ENCODE measurements around the gene TMEM8B. TPM values are rescaled to one million over a fixed set of nuclear protein-coding genes. Genes with fewer than 3 reads are reported as not detected.

The TMEM8B gene
- total RNA-seq, 2 experiments from 2014 or later = 5.9 to 6.0 TPM

- Mint-ChIP-seq H3K4me1 (ENCODE audit: low read depth) (peaks cover 33% of the 10 kb centered on the region), H3K36me3 (peaks cover 4% of the 10 kb centered on the region), H3K27ac (peak overlapping the region; percentile 93), H3K27me3 (no peaks in the 10 kb centered on the region), H3K4me3 (peak overlapping the region; percentile 96), H3K9me3 (no peaks in the 10 kb centered on the region)
- peak; percentile 66 for DNase-seq
- intact Hi-C loops (cut with micrococcal nuclease) = loop anchor here (2.0 kb wide), 2 partner anchors 35 to 155 kb away; partner anchors contain the start of genes CCDC107 and RMRP
- POLR2A ChIA-PET = interaction anchor here (0.6 to 2.0 kb wide), 4 partner anchors 10 to 85 kb away, joined by 3 to 7 read pairs (median 4); partner anchors contain the start of genes CREB3, FAM221B, TLN1 and TMEM8B
- CTCF ChIA-PET = interaction anchor here (0.6 to 4.6 kb wide), 16 partner anchors 11 to 788 kb away, joined by 3 to 35 read pairs (median 4); partner anchors contain the start of gene FAM221B
Observed at GRCh38 chr9:35814106-35814840, 14.8 kb upstream of the TMEM8B start.

- Mint-ChIP-seq H3K4me1 (ENCODE audit: low read depth) (peaks cover 33% of the 10 kb centered on the region), H3K9me3 (no peaks in the 10 kb centered on the region), H3K27me3 (no peaks in the 10 kb centered on the region), H3K27ac (peak within 1 kb of the TSS; percentile 93), H3K36me3 (peaks cover 4% of the 10 kb centered on the region), H3K4me3 (peak within 1 kb of the TSS; percentile 96)
- POLR2A ChIA-PET = interaction anchor here (0.6 to 2.0 kb wide), 4 partner anchors 11 to 85 kb away, joined by 3 to 7 read pairs (median 4); partner anchors contain the start of genes CREB3, FAM221B, TLN1 and TMEM8B
- DNase-seq = peak; percentile 99
- CTCF ChIA-PET = interaction anchor here (0.6 to 4.6 kb wide), 12 partner anchors 11 to 788 kb away, joined by 3 to 35 read pairs (median 4); partner anchors contain the start of gene FAM221B
- intact Hi-C loops (cut with micrococcal nuclease) = loop anchor here (1.0 to 5.0 kb wide), 8 partner anchors 11 to 703 kb away; partner anchors contain the start of genes CCDC107, CREB3, RMRP and TLN1
Observed at GRCh38 chr9:35814841-35815543, 14.0 kb upstream of the TMEM8B start, which contains the start of gene HINT2. Gene HINT2 (minus strand): TSS chr9:35815042. CDS start chr9:35814979, 63 bp downstream.

GRCh38 chr9:35816708-35817107, 12.3 kb upstream of the TMEM8B start:
- ChIA-PET POLR2A (no interaction called here), CTCF (interaction anchor here (0.6 to 1.5 kb wide), 2 partner anchors 10 to 78 kb away, joined by 4 to 8 read pairs; no protein-coding TSS in a partner anchor)
- no peak overlapping the region for H3K27ac Mint-ChIP-seq
- DNase-seq = no peak
- no peak overlapping the region for H3K4me3 Mint-ChIP-seq
- H3K36me3 Mint-ChIP-seq = peaks cover 4% of the 10 kb centered on the region
- intact Hi-C loops (cut with micrococcal nuclease) = loop anchor here (5.0 kb wide), 1 partner anchor 704 kb away; no protein-coding TSS in a partner anchor
- H3K27me3 Mint-ChIP-seq = no peaks in the 10 kb centered on the region
- no peaks in the 10 kb centered on the region for H3K9me3 Mint-ChIP-seq
- H3K4me1 Mint-ChIP-seq (ENCODE audit: low read depth) = peaks cover 26% of the 10 kb centered on the region

- POLR2A ChIA-PET = no interaction called here
Observed at GRCh38 chr9:35818341-35818740, 10.7 kb upstream of the TMEM8B start.

GRCh38 chr9:35820076-35820475, 9.0 kb upstream of the TMEM8B start:
- no peak for DNase-seq
- Mint-ChIP-seq H3K36me3 (no peaks in the 10 kb centered on the region), H3K9me3 (no peaks in the 10 kb centered on the region), H3K4me3 (no peak overlapping the region), H3K27me3 (no peaks in the 10 kb centered on the region), H3K4me1 (ENCODE audit: low read depth) (peaks cover 3% of the 10 kb centered on the region), H3K27ac (no peak overlapping the region)
- CTCF ChIA-PET = interaction anchor here (2.8 kb wide), 1 partner anchor 30 kb away, joined by 9 read pairs; no protein-coding TSS in a partner anchor
- intact Hi-C loops (cut with micrococcal nuclease) = no loop called here
- POLR2A ChIA-PET = no interaction called here

More at GRCh38 chr9:35818341-35818740, 10.7 kb upstream of the TMEM8B start:
- Mint-ChIP-seq H3K36me3 (peaks cover 4% of the 10 kb centered on the region), H3K4me1 (ENCODE audit: low read depth) (peaks cover 12% of the 10 kb centered on the region), H3K27ac (no peak overlapping the region), H3K4me3 (no peak overlapping the region), H3K9me3 (no peaks in the 10 kb centered on the region), H3K27me3 (no peaks in the 10 kb centered on the region)
- no peak for DNase-seq
- CTCF ChIA-PET = no interaction called here
- intact Hi-C loops (cut with micrococcal nuclease) = loop anchor here (5.0 kb wide), 1 partner anchor 706 kb away; no protein-coding TSS in a partner anchor

DNA sequence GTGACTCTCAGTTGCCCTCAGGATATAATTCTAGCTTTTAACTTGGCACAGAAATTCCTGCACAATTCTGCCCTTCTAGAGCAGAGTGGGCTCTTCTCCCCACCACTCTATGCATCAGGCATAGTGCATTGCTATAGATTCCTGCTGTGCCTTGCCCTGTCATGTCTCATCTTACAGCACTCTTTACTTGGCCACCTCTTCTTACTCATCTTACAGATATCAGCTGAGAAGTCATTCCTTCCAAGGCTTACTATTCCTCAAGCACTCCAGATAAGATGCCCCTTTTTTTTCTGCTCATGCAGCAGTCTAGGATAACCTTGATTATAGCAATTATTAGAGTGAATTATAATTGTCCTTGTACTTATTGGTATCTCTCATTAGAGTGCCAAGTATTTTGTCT, 6.1 kb upstream of the TMEM8B start:
- intact Hi-C loops (cut with micrococcal nuclease) = no loop called here
- DNase-seq = no peak
- Mint-ChIP-seq H3K4me3 (no peak overlapping the region), H3K27me3 (no peaks in the 10 kb centered on the region), H3K9me3 (no peaks in the 10 kb centered on the region), H3K27ac (no peak overlapping the region), H3K36me3 (no peaks in the 10 kb centered on the region), H3K4me1 (ENCODE audit: low read depth) (peaks cover 5% of the 10 kb centered on the region)
- POLR2A ChIA-PET = no interaction called here
- CTCF ChIA-PET = interaction anchor here (2.8 kb wide), 1 partner anchor 33 kb away, joined by 9 read pairs; no protein-coding TSS in a partner anchor

DNA sequence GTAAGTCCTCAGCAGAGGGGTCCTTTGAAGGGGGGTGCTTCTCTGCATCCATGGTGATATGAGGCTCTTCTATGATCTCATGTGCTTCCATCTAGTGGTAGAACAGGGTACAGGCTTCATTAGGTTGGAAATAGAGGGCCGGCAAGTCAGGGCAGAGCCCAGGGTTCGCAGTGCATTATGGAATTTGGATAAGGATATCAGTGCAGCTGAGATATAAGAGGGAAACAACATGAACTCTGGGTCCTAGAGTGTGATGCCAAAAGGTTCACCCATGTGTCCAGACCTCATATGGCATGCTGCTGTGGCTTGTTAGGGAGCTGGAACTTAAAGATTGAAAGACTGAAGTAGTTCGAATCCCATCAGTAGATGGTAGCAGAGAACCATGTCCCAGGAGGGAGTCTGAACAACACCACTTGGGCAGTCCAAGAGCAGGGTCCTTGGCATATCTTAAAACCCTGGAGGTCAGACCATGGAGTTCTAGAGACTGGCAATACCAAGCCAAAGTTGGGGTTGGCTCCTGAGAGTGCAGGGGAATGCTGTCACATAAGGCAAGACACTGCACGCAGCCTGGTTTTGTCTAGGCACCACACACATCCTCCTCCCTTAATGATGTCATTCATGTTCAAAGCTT, 2.8 kb upstream of the TMEM8B start:
- intact Hi-C loops (cut with micrococcal nuclease) = loop anchor here (1.0 kb wide), 3 partner anchors 11 to 56 kb away; partner anchors contain the start of gene HINT2
- Mint-ChIP-seq H3K4me3 (peak overlapping the region; percentile 13), H3K36me3 (no peaks in the 10 kb centered on the region), H3K9me3 (no peaks in the 10 kb centered on the region), H3K27ac (no peak overlapping the region), H3K4me1 (ENCODE audit: low read depth) (peaks cover 23% of the 10 kb centered on the region), H3K27me3 (no peaks in the 10 kb centered on the region)
- CTCF ChIA-PET = interaction anchor here (0.6 to 4.3 kb wide), 24 partner anchors 10 to 179 kb away, joined by 3 to 49 read pairs (median 4); partner anchors contain the start of genes HINT2 and SPAG8
- POLR2A ChIA-PET = no interaction called here
- peak; percentile 42 for DNase-seq

GRCh38 chr9:35827486-35827885, 1.5 kb upstream of the TMEM8B start:
- H3K27me3 Mint-ChIP-seq = no peaks in the 10 kb centered on the region
- H3K4me1 Mint-ChIP-seq (ENCODE audit: low read depth) = peaks cover 23% of the 10 kb centered on the region
- no peaks in the 10 kb centered on the region for H3K9me3 Mint-ChIP-seq
- no peak overlapping the region for H3K4me3 Mint-ChIP-seq
- no peak for DNase-seq
- ChIA-PET CTCF (interaction anchor here (0.7 to 4.3 kb wide), 6 partner anchors 8 to 93 kb away, joined by 3 to 34 read pairs (median 13); partner anchors contain the start of genes HINT2 and SPAG8), POLR2A (no interaction called here)
- intact Hi-C loops (cut with micrococcal nuclease) = no loop called here
- H3K27ac Mint-ChIP-seq = no peak overlapping the region
- no peaks in the 10 kb centered on the region for H3K36me3 Mint-ChIP-seq

GRCh38 chr9:35828716-35829083, 328 bp upstream of the TMEM8B start, which contains the start of gene FAM221B:
Gene FAM221B (minus strand): TSS chr9:35828732. CDS start chr9:35826161, 2,571 bp downstream.
- H3K36me3 Mint-ChIP-seq = no peaks in the 10 kb centered on the region
- peak; percentile 51 for DNase-seq
- H3K9me3 Mint-ChIP-seq = no peaks in the 10 kb centered on the region
- H3K4me3 Mint-ChIP-seq = peak within 1 kb of the TSS; percentile 91
- ChIA-PET POLR2A (interaction anchor here (1.0 kb wide), 1 partner anchor 15 kb away, joined by 7 read pairs; the partner anchor contains the start of gene HINT2), CTCF (interaction anchor here (0.8 to 2.6 kb wide), 5 partner anchors 15 to 75 kb away, joined by 3 to 11 read pairs (median 4); partner anchors contain the start of gene HINT2)
- no peaks in the 10 kb centered on the region for H3K27me3 Mint-ChIP-seq
- peak within 1 kb of the TSS; percentile 60 for H3K27ac Mint-ChIP-seq
- H3K4me1 Mint-ChIP-seq (ENCODE audit: low read depth) = peaks cover 23% of the 10 kb centered on the region
- intact Hi-C loops (cut with micrococcal nuclease) = loop anchor here (1.0 to 2.0 kb wide), 3 partner anchors 16 to 224 kb away; partner anchors contain the start of genes CREB3 and TLN1

- H3K9me3 Mint-ChIP-seq = no peaks in the 10 kb centered on the region
- peaks cover 23% of the 10 kb centered on the region for H3K4me1 Mint-ChIP-seq (ENCODE audit: low read depth)
- POLR2A ChIA-PET = no interaction called here
- peak overlapping the region; percentile 78 for H3K4me3 Mint-ChIP-seq
- H3K27ac Mint-ChIP-seq = peak overlapping the region; percentile 21
- DNase-seq = no peak
- H3K27me3 Mint-ChIP-seq = no peaks in the 10 kb centered on the region
- intact Hi-C loops (cut with micrococcal nuclease) = loop anchor here (1.0 to 2.0 kb wide), 3 partner anchors 15 to 225 kb away; partner anchors contain the start of genes CREB3 and TLN1
- CTCF ChIA-PET = interaction anchor here (2.6 kb wide), 1 partner anchor 52 kb away, joined by 11 read pairs; no protein-coding TSS in a partner anchor
- H3K36me3 Mint-ChIP-seq = no peaks in the 10 kb centered on the region
Observed at GRCh38 chr9:35829764-35830096, 702 bp downstream of the TMEM8B start.

- Mint-ChIP-seq H3K27ac (no peak overlapping the region), H3K36me3 (no peaks in the 10 kb centered on the region)
- no peak for DNase-seq
Observed at GRCh38 chr9:35831040-35831439, 2.0 kb downstream of the TMEM8B start.

More at GRCh38 chr9:35831040-35831439, 2.0 kb downstream of the TMEM8B start:
- H3K27me3 Mint-ChIP-seq = no peaks in the 10 kb centered on the region
- CTCF ChIA-PET = interaction anchor here (1.8 to 2.2 kb wide), 2 partner anchors 18 to 51 kb away, joined by 9 read pairs; partner anchors contain the start of gene SPAG8
- peaks cover 21% of the 10 kb centered on the region for H3K4me1 Mint-ChIP-seq (ENCODE audit: low read depth)
- intact Hi-C loops (cut with micrococcal nuclease) = no loop called here
- no peaks in the 10 kb centered on the region for H3K9me3 Mint-ChIP-seq
- no peak overlapping the region for H3K4me3 Mint-ChIP-seq
- POLR2A ChIA-PET = interaction anchor here (1.0 kb wide), 1 partner anchor 11 kb away, joined by 3 read pairs; no protein-coding TSS in a partner anchor

Measured in activated CD4-positive, alpha-beta memory T cell treated with anti-CD3 and anti-CD28 coated beads for 36 hours (primary cell).